Thyroid gland (tissue), 4 donors: ENCODE data around the gene C1orf56. TPM values are rescaled to one million over a fixed set of nuclear protein-coding genes. Genes with fewer than 3 reads are reported as not detected.

Experiments
- DNase-seq, 2 donors: peaks; one replicate each; pipeline ENCODE4 v3.0.0-alpha.2; 2019
- H3K27ac ChIP-seq, 3 donors: fragments of 200-600 bp; sonication (generic); 1 replicate in 2 of 3; 2 replicates in 1 of 3; pipeline ENCODE4 v1.5.1; 2016 to 2019; ENCODE audit warnings: mild to moderate bottlenecking in 1 of 3, moderate library complexity in 1 of 3
- H3K27me3 ChIP-seq: fragments of 200-600 bp; sonication (generic); one replicate; pipeline ENCODE4 v1.5.1; 2019
- H3K36me3 ChIP-seq, 2 donors: fragments of 200-600 bp; sonication (generic); one replicate each; pipeline ENCODE4 v1.5.1; 2016 to 2019
- H3K4me1 ChIP-seq, 2 donors: fragments of 200-600 bp; sonication (generic); one replicate each; pipeline ENCODE4 v1.5.1; 2017 to 2019
- H3K4me3 ChIP-seq, 3 donors: fragments of 200-600 bp; sonication (generic); replicated peaks in 1 of 3; 1 replicate in 2 of 3; 2 replicates in 1 of 3; pipeline ENCODE4 v1.5.1; 2016; ENCODE audit warnings: mild to moderate bottlenecking in 1 of 3
- H3K9me3 ChIP-seq: fragments of 200-600 bp; sonication (generic); one replicate; pipeline ENCODE4 v1.5.1; 2017
- POLR2A ChIP-seq, 2 donors: fragments of 450-650 bp; IDR thresholded peaks; one replicate each; pipeline ENCODE4 v1.6.1; 2017; ENCODE audit warnings: antibody characterized with exemption in 2 of 2, mild to moderate bottlenecking in 2 of 2, moderate library complexity in 1 of 2
- WGBS, 2 donors: methylation state at CpG; one replicate each; pipeline ENCODE4 v1.1.5; 2017; 5-methylcytosine and 5-hydroxymethylcytosine counted together
- intact Hi-C: fragments of 100-400 bp; cut with DNase I; formaldehyde crosslinking; loops from one replicate; pipeline ENCODE4 v1.15.1; 2023
- total RNA-seq, 4 donors: library from RNA; depleted of rRNA; stranded (reverse); fragments of >200 nt; gene quantifications; one replicate each; pipeline ENCODE4 v1.2.3, GENCODE V29; 2016
- TF ChIP-seq, protein P1 (sequence below), 6 experiments: fragments of 200-600 bp in 3 of 6; fragments of 450-650 bp in 3 of 6; sonication (generic) in 3 of 6; IDR thresholded peaks; one replicate each; pipeline ENCODE4 v1.5.1; 2016 to 2019; ENCODE audit warnings: antibody characterized with exemption in 6 of 6, mild to moderate bottlenecking in 2 of 6, inconsistent platforms in 1 of 6, moderate library complexity in 1 of 6

The C1orf56 gene
- total RNA-seq, 4 donors from 2014 or later = 7.8 to 22.6 (median 14.8) TPM

DNA sequence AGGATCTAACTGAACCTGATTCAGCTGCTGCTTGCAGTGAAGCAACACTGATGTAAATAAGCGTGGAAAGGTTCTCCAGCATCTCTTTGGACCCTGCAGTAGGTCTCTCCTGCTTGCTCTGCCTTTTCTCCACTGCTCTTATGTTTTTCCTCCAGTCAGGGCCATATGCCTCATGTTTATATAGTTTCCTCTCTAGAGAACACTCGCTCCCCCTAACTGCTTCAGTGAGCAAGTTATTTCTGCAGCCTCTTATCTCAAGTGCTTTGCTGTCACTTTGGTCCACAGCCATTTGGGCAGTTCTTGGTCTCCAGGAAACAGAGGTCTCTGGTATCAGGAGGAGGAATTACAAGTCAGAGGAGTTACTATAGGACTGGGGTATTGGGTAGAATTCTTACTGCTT is 34.0 kb upstream of the C1orf56 start:
- no peaks in the 10 kb centered on the region for H3K27me3 ChIP-seq
- H3K4me3 ChIP-seq = no peak overlapping the region
- 31 to 37% methylated on average over 2 of the region's 2 CpGs for WGBS, 2 donors
- peaks cover 48 to 49% of the 10 kb centered on the region in 2 donors for H3K4me1 ChIP-seq
- H3K9me3 ChIP-seq = no peaks in the 10 kb centered on the region
- intact Hi-C loops = no loop called here
- peak; percentile 84 for DNase-seq
- H3K27ac ChIP-seq = peak overlapping the region; percentile 94 to 98 (median 96)
- H3K36me3 ChIP-seq = peaks cover 0 to 8% of the 10 kb centered on the region in 2 donors
- peak in 1 of 2 donors; percentile 90 for TF ChIP-seq POLR2A (IDR thresholded peaks at IDR 0.05)
- TF ChIP-seq, protein P1, sequence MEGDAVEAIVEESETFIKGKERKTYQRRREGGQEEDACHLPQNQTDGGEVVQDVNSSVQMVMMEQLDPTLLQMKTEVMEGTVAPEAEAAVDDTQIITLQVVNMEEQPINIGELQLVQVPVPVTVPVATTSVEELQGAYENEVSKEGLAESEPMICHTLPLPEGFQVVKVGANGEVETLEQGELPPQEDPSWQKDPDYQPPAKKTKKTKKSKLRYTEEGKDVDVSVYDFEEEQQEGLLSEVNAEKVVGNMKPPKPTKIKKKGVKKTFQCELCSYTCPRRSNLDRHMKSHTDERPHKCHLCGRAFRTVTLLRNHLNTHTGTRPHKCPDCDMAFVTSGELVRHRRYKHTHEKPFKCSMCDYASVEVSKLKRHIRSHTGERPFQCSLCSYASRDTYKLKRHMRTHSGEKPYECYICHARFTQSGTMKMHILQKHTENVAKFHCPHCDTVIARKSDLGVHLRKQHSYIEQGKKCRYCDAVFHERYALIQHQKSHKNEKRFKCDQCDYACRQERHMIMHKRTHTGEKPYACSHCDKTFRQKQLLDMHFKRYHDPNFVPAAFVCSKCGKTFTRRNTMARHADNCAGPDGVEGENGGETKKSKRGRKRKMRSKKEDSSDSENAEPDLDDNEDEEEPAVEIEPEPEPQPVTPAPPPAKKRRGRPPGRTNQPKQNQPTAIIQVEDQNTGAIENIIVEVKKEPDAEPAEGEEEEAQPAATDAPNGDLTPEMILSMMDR (IDR thresholded peaks at IDR 0.05) = no peak

DNA sequence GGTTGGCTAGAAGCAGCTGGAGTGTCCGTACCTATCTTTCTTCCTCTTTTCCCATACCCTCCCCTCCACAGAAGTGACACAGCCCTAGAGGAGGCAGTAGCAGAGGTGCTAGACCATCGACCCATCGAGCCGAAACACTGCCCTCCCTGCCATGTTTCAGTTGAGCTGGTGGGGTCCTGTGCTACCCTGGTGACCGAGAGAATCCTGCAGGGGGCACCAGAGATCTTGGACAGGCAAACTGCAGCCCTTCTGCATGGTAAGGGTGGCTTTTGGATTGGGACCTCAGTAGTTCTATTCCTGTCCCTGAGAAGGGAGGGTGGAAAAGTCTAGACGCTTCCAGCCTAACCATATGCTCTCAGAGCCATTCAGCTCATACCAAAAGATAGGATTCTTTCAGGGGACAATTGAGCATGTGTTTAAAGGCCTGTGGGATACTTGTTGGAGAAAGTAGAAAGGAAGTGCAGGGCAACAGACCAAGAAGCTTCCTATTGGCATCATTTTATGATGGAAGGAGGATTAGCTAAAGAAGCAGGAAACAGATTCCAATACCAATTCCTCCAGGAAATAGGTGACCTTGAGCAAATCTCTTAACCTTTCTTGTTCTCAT is 22.9 kb upstream of the C1orf56 start:
- WGBS, 2 donors = 27 to 42% methylated on average over 5 to 6 of the region's 6 CpGs
- TF ChIP-seq, protein P1 (IDR thresholded peaks at IDR 0.05) = peak in 5 of 6 experiments; percentile 59 to 74 (median 67)
- no peak for TF ChIP-seq POLR2A (IDR thresholded peaks at IDR 0.05)
- Histone ChIP-seq H3K4me3 (no peak overlapping the region), H3K27ac (peak overlapping the region; percentile 3 to 80 (median 20)), H3K4me1 (peaks cover 10 to 29% of the 10 kb centered on the region in 2 donors), H3K36me3 (peaks cover 28 to 38% of the 10 kb centered on the region in 2 donors), H3K27me3 (no peaks in the 10 kb centered on the region), H3K9me3 (no peaks in the 10 kb centered on the region)
- intact Hi-C loops = loop anchor here (10.0 kb wide), 1 partner anchor 130 kb away; the partner anchor contains the start of gene TNFAIP8L2
- DNase-seq = peak; percentile 81 to 84

DNA sequence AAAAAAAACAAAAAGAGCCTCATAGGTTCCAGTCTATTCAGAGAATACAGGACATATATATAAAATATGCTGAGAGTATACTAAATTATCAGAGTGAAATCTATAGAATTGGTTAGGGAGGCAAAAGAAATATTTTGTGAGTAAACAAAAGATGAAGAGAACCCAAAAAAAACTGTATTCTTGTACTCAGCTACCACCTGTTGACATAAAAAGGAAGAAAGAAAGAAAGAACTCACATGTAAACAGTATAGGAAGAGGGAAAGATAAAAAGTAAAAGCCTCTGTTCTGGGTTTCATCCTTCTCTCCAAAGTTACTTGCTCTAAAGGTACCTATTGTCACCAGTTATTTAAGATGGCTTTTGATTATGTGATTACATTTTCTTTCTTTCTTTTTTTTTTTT is 21.1 kb upstream of the C1orf56 start:
- no peak for DNase-seq
- Histone ChIP-seq H3K27me3 (no peaks in the 10 kb centered on the region), H3K9me3 (no peaks in the 10 kb centered on the region), H3K36me3 (peaks cover 36 to 50% of the 10 kb centered on the region in 2 donors), H3K4me3 (no peak overlapping the region), H3K4me1 (peaks cover 10 to 39% of the 10 kb centered on the region in 2 donors), H3K27ac (no peak overlapping the region)
- intact Hi-C loops = loop anchor here (10.0 kb wide), 1 partner anchor 128 kb away; the partner anchor contains the start of gene TNFAIP8L2
- no peak for TF ChIP-seq POLR2A (IDR thresholded peaks at IDR 0.05)
- TF ChIP-seq, protein P1 (IDR thresholded peaks at IDR 0.05) = no peak

DNA sequence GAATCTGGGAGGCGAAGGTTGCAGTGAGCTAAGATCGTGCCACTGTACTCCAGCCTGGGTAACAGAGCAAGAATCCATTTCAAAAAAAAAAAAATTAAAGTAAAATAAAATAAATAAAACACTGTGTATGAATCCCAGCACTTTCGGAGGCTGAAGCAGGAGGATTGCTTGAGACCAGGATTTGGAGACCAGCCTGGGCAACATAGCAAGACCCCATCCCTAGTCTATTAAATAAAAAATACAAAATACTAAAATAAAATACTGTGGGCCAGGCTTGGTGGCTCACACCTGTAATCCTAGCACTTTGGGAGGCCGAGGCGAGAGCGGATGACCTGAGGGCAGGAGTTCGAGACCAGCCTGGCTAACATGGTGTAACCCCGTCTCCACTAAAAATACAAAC is 15.4 kb upstream of the C1orf56 start:
- DNase-seq = no peak
- intact Hi-C loops = no loop called here
- no peak overlapping the region for H3K27ac ChIP-seq
- H3K27me3 ChIP-seq = no peaks in the 10 kb centered on the region
- H3K4me3 ChIP-seq = no peak overlapping the region
- 94 to 98% methylated on average over 8 of the region's 8 CpGs for WGBS, 2 donors
- H3K9me3 ChIP-seq = no peaks in the 10 kb centered on the region
- no peak for TF ChIP-seq POLR2A (IDR thresholded peaks at IDR 0.05)
- TF ChIP-seq, protein P1 (IDR thresholded peaks at IDR 0.05) = no peak
- H3K36me3 ChIP-seq = peaks cover 40 to 57% of the 10 kb centered on the region in 2 donors
- peaks cover 5 to 15% of the 10 kb centered on the region in 2 donors for H3K4me1 ChIP-seq

DNA sequence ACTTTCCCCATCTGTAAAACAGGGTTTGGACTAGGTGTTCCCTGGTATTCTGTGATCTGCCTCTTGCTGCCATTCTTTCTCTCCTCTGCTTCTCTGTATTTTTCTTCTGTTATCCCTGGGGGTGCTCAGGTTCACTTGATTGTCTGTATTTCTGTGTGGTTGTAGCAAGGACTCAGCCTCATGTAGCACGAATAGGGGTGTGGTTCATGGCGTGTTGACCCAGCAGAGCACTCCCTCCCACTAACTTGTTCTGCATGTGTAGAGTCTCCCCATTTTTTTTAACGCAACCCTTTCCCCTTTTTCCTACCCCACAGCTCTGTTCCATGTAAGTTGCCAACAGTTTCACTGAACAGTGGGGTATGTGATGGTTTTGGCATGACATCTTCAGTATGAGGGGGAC is 12.4 kb upstream of the C1orf56 start:
- WGBS, 2 donors = 94 to 96% methylated on average over 3 of the region's 3 CpGs
- TF ChIP-seq, protein P1 (IDR thresholded peaks at IDR 0.05) = no peak
- no peak for TF ChIP-seq POLR2A (IDR thresholded peaks at IDR 0.05)
- peaks cover 22 to 37% of the 10 kb centered on the region in 2 donors for H3K36me3 ChIP-seq

More for the DNA sequence above, 12.4 kb upstream of the C1orf56 start:
- intact Hi-C loops = no loop called here
- no peaks in the 10 kb centered on the region for H3K27me3 ChIP-seq
- no peak for DNase-seq
- H3K4me1 ChIP-seq = peaks cover 5 to 10% of the 10 kb centered on the region in 2 donors
- no peak overlapping the region for H3K27ac ChIP-seq
- H3K4me3 ChIP-seq = no peak overlapping the region
- H3K9me3 ChIP-seq = no peaks in the 10 kb centered on the region
